HepG2 (cell line): ENCODE measurements around the gene IFIT5. TPM values are rescaled to one million over a fixed set of nuclear protein-coding genes. Genes with fewer than 3 reads are reported as not detected.

ENCODE experiments used
- ATAC-seq: fragments of 200-7000 bp; cut with Tn5 transposase; 3 replicates; pipeline ENCODE4 v1.9.1; 2020; ENCODE audit warnings: mild to moderate bottlenecking, moderate library complexity
- BruUV-seq: library from RNA; stranded (reverse); fragments of 400-500 nt; replicated peaks from 2 replicates; lab custom pipeline; 2021; lab: Mats Ljungman, UMichigan
- CTCF ChIA-PET: fragments of 300-600 bp; formaldehyde crosslinking; extraction: SDS; loops from one replicate; lab custom pipeline; 2021; ENCODE audit warnings: low total read pairs, inconsistent platforms, low intra/inter-chr PET ratio; lab: Yijun Ruan, JAX
- POLR2A ChIA-PET: fragments of 350-600 bp; sonication (Branson Sonifier 250); formaldehyde crosslinking; loops from one replicate; lab custom pipeline; 2020; ENCODE audit warnings: antibody characterized with exemption, inconsistent platforms; lab: Yijun Ruan, JAX
- DNase-seq: peaks from one replicate; pipeline ENCODE4 v3.0.0-alpha.2; 2015; ENCODE audit warnings: low spot score
- FAIRE-seq: peaks from 3 replicates; lab custom pipeline; 2011; peaks lifted over from hg19 to GRCh38; lab: Jason Lieb, UNC
- H2AFZ ChIP-seq: one replicate; pipeline ENCODE4 v1.6.1; 2011; ENCODE audit warnings: low read length, inconsistent platforms
- H3K27ac ChIP-seq: fragments of 300-600 bp; 3 replicates; pipeline ENCODE4 v1.8.0; 2011; ENCODE audit warnings: mixed run types, mild to moderate bottlenecking, mixed read lengths, low read length, inconsistent platforms; ENCODE audit not compliant: insufficient read depth; ENCODE audit errors: extremely low read length
- H3K27me3 ChIP-seq, 2 experiments: fragments of 200-600 bp in 1 of 2; 2 replicates in 1 of 2; 3 replicates in 1 of 2; pipeline versions ENCODE4 v1.6.0 to v1.8.0; 2011; ENCODE audit warnings: low read length in 2 of 2, mild to moderate bottlenecking in 2 of 2, moderate library complexity in 2 of 2, inconsistent platforms in 1 of 2; ENCODE audit not compliant: insufficient read depth in 2 of 2, control insufficient read depth in 1 of 2
- H3K36me3 ChIP-seq, 2 experiments: fragments of 200-600 bp in 1 of 2; replicated peaks in 1 of 2; 2 replicates in 1 of 2; 3 replicates in 1 of 2; pipeline versions ENCODE4 v1.5.1 to v1.8.0; 2011; ENCODE audit warnings: low read length in 2 of 2, inconsistent platforms in 1 of 2; ENCODE audit not compliant: insufficient read depth in 2 of 2, control insufficient read depth in 1 of 2
- H3K4me1 ChIP-seq: 2 replicates; pipeline ENCODE4 v1.5.1; 2012; ENCODE audit warnings: low read length, inconsistent platforms; ENCODE audit not compliant: insufficient read depth
- H3K4me2 ChIP-seq: 2 replicates; pipeline ENCODE4 v1.6.0; 2011; ENCODE audit warnings: low read depth, low read length, inconsistent platforms
- H3K4me3 ChIP-seq, 3 experiments: fragments of 200-600 bp in 1 of 3; sonication (generic), shearing (Covaris generic) in 1 of 3; replicated peaks in 1 of 3; 2 replicates each; pipeline ENCODE4 v1.5.1; 2011 to 2016; ENCODE audit warnings: low read length in 3 of 3, inconsistent platforms in 2 of 3, low read depth in 2 of 3, mild to moderate bottlenecking in 2 of 3, control low read depth in 1 of 3, mixed read lengths in 1 of 3; ENCODE audit not compliant: insufficient read depth in 1 of 3
- H3K79me2 ChIP-seq: one replicate; pipeline ENCODE4 v1.6.1; 2011; ENCODE audit warnings: low read length, inconsistent platforms; ENCODE audit not compliant: insufficient read depth
- H3K9ac ChIP-seq: 2 replicates; pipeline ENCODE4 v1.6.0; 2011; ENCODE audit warnings: mild to moderate bottlenecking, low read depth, low read length, inconsistent platforms; ENCODE audit not compliant: insufficient read depth
- H3K9me3 ChIP-seq: 2 replicates; pipeline ENCODE4 v1.5.1; 2012; ENCODE audit warnings: mild to moderate bottlenecking, low read length
- H4K20me1 ChIP-seq: 2 replicates; pipeline ENCODE4 v1.6.0; 2011; ENCODE audit warnings: inconsistent platforms, mild to moderate bottlenecking, low read length, moderate library complexity; ENCODE audit not compliant: insufficient read depth
- ELK4 ChIP-seq: sonication (generic); formaldehyde crosslinking; IDR thresholded peaks from 2 replicates; pipeline ENCODE4 v1.9.0; 2021; ENCODE audit warnings: missing genetic modification reagents, borderline replicate concordance
- IKZF5 ChIP-seq: IDR thresholded peaks from 2 replicates; pipeline ENCODE4 v1.6.1; 2018; ENCODE audit warnings: missing genetic modification reagents, mild to moderate bottlenecking, missing compliant biosample characterization
- JUNB ChIP-seq: sonication (generic); formaldehyde crosslinking; IDR thresholded peaks from 2 replicates; pipeline ENCODE4 v1.8.0; 2022; ENCODE audit warnings: missing genetic modification reagents, mild to moderate bottlenecking, borderline replicate concordance
- POLR2G ChIP-seq: fragments of 200-400 bp; formaldehyde crosslinking; IDR thresholded peaks from 2 replicates; pipeline ENCODE4 v1.6.1; 2018; ENCODE audit warnings: mild to moderate bottlenecking, low read depth, low read length, moderate library complexity
- RFX3 ChIP-seq: IDR thresholded peaks from 2 replicates; pipeline ENCODE4 v1.6.1; 2016; ENCODE audit warnings: missing biosample characterization, missing genetic modification reagents
- ZNF343 ChIP-seq: sonication (generic); formaldehyde crosslinking; IDR thresholded peaks from 2 replicates; pipeline ENCODE4 v1.4.0; 2020; ENCODE audit warnings: mild to moderate bottlenecking, missing genetic modification reagents
- ZNF367 ChIP-seq: sonication (generic); formaldehyde crosslinking; IDR thresholded peaks from 2 replicates; pipeline ENCODE4 v1.4.0; 2020; ENCODE audit warnings: missing genetic modification reagents, borderline replicate concordance
- ZNF446 ChIP-seq: sonication (generic); formaldehyde crosslinking; IDR thresholded peaks from 2 replicates; pipeline ENCODE4 v1.5.0; 2020; ENCODE audit warnings: mild to moderate bottlenecking, missing genetic modification reagents
- WGBS: methylation state at CpG from one replicate; pipeline ENCODE4 v1.1.6; 2017; ENCODE audit warnings: low lambda C conversion rate; 5-methylcytosine and 5-hydroxymethylcytosine counted together
- in situ Hi-C: cut with HindIII; loops from 2 replicates; pipeline ENCODE4 v1.10.0; 2017; ENCODE audit warnings: low pct_unique_long_range_greater_than_20kb; ENCODE audit not compliant: extremely low pct_ligation_motif_present
- intact Hi-C: fragments of 100-400 bp; cut with micrococcal nuclease; formaldehyde crosslinking; loops from one replicate; pipeline ENCODE4 v1.10.0; 2022; ENCODE audit not compliant: unreplicated experiment
- polyA plus RNA-seq, 8 experiments: library from polyadenylated mRNA; depleted of rRNA in 3 of 8; stranded (reverse) in 7 of 8; unstranded in 1 of 8; fragments of >200 nt; fragmentation: Illumina TruSeq in 4 of 8; extraction: Trizol in 4 of 8; gene quantifications; 2 replicates each; pipeline versions ENCODE4 v1.2.1 to v1.2.3, GENCODE V29; 2011 to 2016; ENCODE audit warnings: low read depth in 4 of 8, missing spikeins in 1 of 8, mixed read lengths in 1 of 8; ENCODE audit not compliant: insufficient read depth in 1 of 8
- total RNA-seq, 5 experiments: library from RNA; depleted of rRNA; stranded (reverse); fragments of >200 nt; fragmentation: Illumina TruSeq; extraction: Trizol; gene quantifications; 2 replicates each; pipeline ENCODE4 v1.2.3, GENCODE V29; 2016; ENCODE audit warnings: low read depth in 1 of 5
- TF ChIP-seq, protein P1 (sequence below): sonication (generic); formaldehyde crosslinking; IDR thresholded peaks from 2 replicates; pipeline ENCODE4 v1.5.0; 2020; ENCODE audit warnings: mild to moderate bottlenecking, missing genetic modification reagents, borderline replicate concordance
- TF ChIP-seq, protein P2 (sequence below): sonication (generic); formaldehyde crosslinking; IDR thresholded peaks from 2 replicates; pipeline ENCODE4 v1.5.0; 2020; ENCODE audit warnings: mild to moderate bottlenecking, missing genetic modification reagents
- TF ChIP-seq, protein P3 (sequence below): sonication (generic); formaldehyde crosslinking; IDR thresholded peaks from 2 replicates; pipeline ENCODE4 v1.8.1; 2022; ENCODE audit warnings: low read depth, mild to moderate bottlenecking, missing genetic modification reagents

IFIT5 gene
- total and polyA plus RNA-seq, 2 of the 13 experiments (the other 11 are each of a cell fraction or from before 2014, with no cell fraction given) = 2.2 to 8.3 TPM

- intact Hi-C loops = no loop called here
Measured at GRCh38 chr10:89440226-89441009, 26.1 kb downstream of the IFIT5 start.

More at GRCh38 chr10:89440226-89441009, 26.1 kb downstream of the IFIT5 start:
- H4K20me1 ChIP-seq = no peaks in the 10 kb centered on the region
- H2AFZ ChIP-seq = no peak overlapping the region
- H3K4me3 ChIP-seq = no peak overlapping the region
- no peak overlapping the region for H3K27ac ChIP-seq
- H3K9me3 ChIP-seq = peaks cover 13% of the 10 kb centered on the region
- H3K36me3 ChIP-seq = no peaks in the 10 kb centered on the region
- 19% methylated on average over 4 of the region's 4 CpGs for WGBS
- in situ Hi-C loops = no loop called here
- TF ChIP-seq, protein P1, sequence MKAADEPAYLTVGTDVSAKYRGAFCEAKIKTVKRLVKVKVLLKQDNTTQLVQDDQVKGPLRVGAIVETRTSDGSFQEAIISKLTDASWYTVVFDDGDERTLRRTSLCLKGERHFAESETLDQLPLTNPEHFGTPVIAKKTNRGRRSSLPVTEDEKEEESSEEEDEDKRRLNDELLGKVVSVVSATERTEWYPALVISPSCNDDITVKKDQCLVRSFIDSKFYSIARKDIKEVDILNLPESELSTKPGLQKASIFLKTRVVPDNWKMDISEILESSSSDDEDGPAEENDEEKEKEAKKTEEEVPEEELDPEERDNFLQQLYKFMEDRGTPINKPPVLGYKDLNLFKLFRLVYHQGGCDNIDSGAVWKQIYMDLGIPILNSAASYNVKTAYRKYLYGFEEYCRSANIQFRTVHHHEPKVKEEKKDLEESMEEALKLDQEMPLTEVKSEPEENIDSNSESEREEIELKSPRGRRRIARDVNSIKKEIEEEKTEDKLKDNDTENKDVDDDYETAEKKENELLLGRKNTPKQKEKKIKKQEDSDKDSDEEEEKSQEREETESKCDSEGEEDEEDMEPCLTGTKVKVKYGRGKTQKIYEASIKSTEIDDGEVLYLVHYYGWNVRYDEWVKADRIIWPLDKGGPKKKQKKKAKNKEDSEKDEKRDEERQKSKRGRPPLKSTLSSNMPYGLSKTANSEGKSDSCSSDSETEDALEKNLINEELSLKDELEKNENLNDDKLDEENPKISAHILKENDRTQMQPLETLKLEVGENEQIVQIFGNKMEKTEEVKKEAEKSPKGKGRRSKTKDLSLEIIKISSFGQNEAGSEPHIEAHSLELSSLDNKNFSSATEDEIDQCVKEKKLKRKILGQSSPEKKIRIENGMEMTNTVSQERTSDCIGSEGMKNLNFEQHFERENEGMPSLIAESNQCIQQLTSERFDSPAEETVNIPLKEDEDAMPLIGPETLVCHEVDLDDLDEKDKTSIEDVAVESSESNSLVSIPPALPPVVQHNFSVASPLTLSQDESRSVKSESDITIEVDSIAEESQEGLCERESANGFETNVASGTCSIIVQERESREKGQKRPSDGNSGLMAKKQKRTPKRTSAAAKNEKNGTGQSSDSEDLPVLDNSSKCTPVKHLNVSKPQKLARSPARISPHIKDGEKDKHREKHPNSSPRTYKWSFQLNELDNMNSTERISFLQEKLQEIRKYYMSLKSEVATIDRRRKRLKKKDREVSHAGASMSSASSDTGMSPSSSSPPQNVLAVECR = no peak
- no peak for TF ChIP-seq POLR2G
- no peak for TF ChIP-seq ZNF343 (CRISPR knock-in tag)
- TF ChIP-seq ELK4 (CRISPR knock-in tag) = no peak
- TF ChIP-seq, protein P2, sequence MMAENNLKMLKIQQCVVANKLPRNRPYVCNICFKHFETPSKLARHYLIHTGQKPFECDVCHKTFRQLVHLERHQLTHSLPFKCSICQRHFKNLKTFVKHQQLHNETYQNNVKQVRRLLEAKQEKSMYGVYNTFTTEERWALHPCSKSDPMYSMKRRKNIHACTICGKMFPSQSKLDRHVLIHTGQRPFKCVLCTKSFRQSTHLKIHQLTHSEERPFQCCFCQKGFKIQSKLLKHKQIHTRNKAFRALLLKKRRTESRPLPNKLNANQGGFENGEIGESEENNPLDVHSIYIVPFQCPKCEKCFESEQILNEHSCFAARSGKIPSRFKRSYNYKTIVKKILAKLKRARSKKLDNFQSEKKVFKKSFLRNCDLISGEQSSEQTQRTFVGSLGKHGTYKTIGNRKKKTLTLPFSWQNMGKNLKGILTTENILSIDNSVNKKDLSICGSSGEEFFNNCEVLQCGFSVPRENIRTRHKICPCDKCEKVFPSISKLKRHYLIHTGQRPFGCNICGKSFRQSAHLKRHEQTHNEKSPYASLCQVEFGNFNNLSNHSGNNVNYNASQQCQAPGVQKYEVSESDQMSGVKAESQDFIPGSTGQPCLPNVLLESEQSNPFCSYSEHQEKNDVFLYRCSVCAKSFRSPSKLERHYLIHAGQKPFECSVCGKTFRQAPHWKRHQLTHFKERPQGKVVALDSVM = no peak
- TF ChIP-seq, protein P3, sequence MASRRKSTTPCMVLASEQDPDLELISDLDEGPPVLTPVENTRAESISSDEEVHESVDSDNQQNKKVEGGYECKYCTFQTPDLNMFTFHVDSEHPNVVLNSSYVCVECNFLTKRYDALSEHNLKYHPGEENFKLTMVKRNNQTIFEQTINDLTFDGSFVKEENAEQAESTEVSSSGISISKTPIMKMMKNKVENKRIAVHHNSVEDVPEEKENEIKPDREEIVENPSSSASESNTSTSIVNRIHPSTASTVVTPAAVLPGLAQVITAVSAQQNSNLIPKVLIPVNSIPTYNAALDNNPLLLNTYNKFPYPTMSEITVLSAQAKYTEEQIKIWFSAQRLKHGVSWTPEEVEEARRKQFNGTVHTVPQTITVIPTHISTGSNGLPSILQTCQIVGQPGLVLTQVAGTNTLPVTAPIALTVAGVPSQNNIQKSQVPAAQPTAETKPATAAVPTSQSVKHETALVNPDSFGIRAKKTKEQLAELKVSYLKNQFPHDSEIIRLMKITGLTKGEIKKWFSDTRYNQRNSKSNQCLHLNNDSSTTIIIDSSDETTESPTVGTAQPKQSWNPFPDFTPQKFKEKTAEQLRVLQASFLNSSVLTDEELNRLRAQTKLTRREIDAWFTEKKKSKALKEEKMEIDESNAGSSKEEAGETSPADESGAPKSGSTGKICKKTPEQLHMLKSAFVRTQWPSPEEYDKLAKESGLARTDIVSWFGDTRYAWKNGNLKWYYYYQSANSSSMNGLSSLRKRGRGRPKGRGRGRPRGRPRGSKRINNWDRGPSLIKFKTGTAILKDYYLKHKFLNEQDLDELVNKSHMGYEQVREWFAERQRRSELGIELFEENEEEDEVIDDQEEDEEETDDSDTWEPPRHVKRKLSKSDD (CRISPR knock-in tag) = no peak
- no peak for TF ChIP-seq ZNF446 (CRISPR knock-in tag)
- TF ChIP-seq JUNB = no peak
- no peak for TF ChIP-seq IKZF5 (CRISPR knock-in tag)
- TF ChIP-seq ZNF367 (CRISPR knock-in tag) = no peak
- TF ChIP-seq RFX3 (CRISPR knock-in tag) = no peak
- TF ChIP-seq, all 625 proteins: peak for 0
- ChIA-PET POLR2A (no interaction called here), CTCF (no interaction called here)
- H3K9ac ChIP-seq = no peak overlapping the region
- ATAC-seq = no peak
- no peak for DNase-seq
- H3K4me1 ChIP-seq = peaks cover 10% of the 10 kb centered on the region
- no peaks in the 10 kb centered on the region for H3K79me2 ChIP-seq
- 0 out of 5 replicates have a peak, but pooled peaks cover 0 to 5% of the 10 kb centered on the region in 2 experiments for H3K27me3 ChIP-seq
- FAIRE-seq = no peak
- no peak overlapping the region for H3K4me2 ChIP-seq
- no TSS peak for BruUV-seq
